NCI-H226 (cell line): Measurements from ENCODE around the gene TMEM247.
"Not testable (repeated sequence)": the region's sequence is repeated elsewhere in the genome, so short reads cannot be mapped to it uniquely, and the experiment has no call there.

Source experiments
- DNase-seq: peaks from one replicate; pipeline ENCODE4 v3.0.0-alpha.2; 2015

TMEM247 gene

DNA sequence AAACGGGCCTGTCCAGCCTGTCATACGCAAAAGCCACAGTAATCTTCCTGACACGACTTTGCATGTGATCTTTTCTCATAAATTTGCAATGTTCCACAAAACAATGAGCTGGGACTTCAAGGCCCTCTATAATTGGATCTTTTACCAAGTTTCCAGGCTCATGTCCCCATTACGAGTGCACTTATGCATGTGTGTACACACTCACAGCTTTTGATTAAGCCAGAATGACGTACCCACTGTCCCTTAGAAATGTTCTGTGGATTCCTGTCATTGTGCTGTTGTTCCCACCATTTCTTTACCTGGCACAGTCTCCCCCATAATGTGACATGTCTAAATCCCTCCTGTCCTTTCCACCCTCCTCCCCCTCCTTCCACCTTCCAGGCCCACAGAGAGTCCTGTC lies 19.7 kb upstream of the TMEM247 start:
- no peak for DNase-seq

GRCh38 chr2:46460241-46460921 lies 19.0 kb upstream of the TMEM247 start:
- DNase-seq = no peak

- no peak for DNase-seq
Measured at GRCh38 chr2:46461011-46461674, 18.2 kb upstream of the TMEM247 start.

GRCh38 chr2:46461709-46462171 lies 17.6 kb upstream of the TMEM247 start:
- DNase-seq = no peak

DNA sequence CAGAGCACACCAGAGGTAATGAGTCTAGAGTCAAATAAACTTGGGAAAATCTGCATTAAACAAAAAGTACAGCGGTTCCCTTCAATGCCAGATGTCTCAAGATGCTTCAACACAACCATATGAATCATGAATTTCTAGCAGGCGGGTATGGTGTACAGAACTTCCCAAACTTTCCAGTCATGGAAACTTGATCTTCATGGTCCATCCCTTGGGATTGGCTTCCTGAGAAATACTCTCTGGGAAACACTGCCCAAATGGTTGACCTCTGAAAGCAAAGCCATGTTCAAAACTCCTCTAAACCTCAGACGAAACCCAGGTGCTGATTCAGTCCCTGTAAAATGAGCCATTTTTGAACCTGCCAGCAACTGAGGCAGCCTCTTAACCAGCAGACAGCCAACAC lies 16.4 kb upstream of the TMEM247 start:
- no peak for DNase-seq

DNA sequence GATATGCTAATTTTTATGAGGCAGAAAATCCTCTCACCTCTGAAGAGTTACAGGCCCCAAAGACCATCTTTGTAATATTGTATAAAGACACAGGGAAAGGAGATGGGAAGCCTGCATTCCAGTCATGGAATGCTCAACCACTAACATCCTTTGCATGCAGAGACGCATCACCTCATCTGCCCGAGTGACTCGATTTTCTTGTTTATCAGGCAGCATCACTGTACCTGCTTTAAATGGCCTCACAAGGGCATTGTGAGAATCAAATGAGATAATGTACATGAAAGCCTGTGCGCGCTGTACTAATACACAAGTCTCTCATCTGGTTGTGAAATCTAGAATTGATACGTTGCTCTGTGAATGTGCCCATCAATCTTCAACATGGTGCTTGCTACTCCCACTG lies 10.2 kb upstream of the TMEM247 start:
- no peak for DNase-seq

GRCh38 chr2:46469700-46470099 lies 9.7 kb upstream of the TMEM247 start:
- no peak for DNase-seq

- DNase-seq = no peak
Measured at GRCh38 chr2:46470114-46470628, 9.2 kb upstream of the TMEM247 start.

- DNase-seq = no peak
Measured at GRCh38 chr2:46471019-46471583, 8.3 kb upstream of the TMEM247 start.

- no peak for DNase-seq
Measured at GRCh38 chr2:46471697-46472096, 7.7 kb upstream of the TMEM247 start.

DNA sequence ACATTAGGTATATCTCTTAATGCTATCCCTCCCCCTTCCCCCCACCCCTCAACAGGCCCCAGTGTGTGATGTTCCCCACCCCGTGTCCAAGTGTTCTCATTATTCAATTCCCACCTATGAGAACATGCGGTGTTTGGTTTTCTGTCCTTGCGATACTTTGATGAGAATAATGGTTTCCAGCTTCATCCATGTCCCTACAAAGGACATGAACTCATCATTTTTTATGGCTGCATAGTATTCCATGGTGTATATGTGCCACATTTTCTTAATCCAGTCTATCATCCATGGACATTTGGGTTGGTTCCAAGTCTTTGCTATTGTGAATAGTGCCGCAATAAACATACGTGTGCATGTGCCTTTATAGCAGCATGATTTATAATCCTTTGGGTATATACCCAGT lies 7.2 kb upstream of the TMEM247 start:
- not testable (repeated sequence) for DNase-seq

GRCh38 chr2:46477462-46477861 lies 1.9 kb upstream of the TMEM247 start:
- DNase-seq = not testable (repeated sequence)

DNA sequence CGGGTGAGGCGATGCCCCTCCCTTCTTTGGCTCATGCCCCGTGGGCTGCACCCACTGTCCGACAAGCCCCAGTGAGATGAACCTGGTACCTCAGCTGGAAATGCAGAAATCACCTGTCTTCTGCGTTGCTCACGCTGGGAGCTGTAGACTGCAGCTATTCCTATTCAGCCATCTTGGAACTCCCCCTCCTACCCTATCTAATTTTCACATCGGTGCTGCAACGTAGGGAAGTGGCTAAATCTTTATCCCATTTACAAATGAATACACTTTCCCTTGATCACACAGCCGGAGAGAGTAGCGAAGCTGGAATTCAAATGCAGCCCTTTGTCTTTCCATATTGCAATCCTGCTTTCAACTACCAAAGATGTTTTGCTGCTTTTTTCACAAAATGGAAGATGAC lies 1.4 kb upstream of the TMEM247 start:
- DNase-seq = no peak

DNA sequence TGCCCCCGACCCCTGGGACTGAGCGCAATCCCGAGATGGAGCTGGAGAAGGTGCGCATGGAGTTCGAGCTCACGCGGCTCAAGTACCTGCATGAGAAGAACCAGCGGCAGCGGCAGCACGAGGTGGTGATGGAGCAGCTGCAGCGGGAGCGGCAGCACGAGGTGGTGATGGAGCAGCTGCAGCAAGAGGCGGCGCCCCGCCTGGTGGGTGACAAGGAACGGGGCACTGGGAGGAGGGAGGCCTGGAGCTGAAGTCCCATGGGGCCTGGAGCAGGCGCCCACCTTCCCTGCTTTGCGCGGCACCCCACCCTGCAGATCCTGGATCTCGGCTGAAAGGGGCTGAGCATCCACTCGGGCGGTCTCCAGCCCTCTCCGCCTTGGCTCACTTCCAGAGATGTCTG lies 1.2 kb downstream of the TMEM247 start:
- DNase-seq = no peak

DNA sequence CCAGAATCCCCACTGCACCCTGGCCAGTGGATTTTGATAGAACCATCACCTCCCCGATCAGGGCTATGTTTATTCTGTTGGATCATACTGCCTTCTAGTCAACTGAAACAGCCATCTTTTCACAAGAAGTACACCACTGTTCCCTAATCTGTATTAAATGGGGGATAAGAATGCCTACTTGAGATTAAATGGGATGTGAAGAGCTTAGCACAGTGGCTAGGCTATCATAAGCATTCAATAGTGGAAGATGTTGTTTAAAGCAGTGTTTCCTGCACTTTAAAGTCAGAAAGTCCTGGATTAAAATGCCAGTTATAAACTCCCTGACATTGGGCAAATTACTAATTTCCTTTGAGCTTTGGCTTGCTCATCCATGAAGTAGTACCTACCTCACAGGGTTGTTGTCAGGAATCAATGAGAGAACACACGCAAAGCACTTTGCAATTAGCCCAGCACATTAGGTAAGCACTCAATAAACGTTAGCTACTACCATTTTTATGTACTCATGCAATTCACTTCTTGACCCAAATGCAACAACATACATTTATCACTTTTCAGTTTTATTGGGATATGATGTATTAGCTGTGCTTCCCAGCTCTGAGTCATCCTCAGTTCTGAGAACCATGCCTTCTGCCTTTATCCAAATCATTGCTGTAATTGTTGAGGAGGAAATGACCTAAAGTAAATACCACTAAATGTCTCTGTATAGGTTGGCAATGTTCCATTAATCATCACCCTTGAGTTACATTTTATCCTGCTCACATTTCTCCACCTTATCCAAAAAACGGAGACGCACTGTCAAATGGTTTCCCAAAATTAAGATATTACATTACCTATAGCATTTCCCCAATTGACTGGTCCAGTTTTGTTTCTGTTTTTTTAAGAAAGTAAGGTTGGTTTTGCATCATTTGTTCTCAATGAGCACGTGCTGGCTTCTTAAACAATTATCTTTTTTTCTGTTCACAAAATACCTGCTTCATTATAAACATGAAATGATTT lies 2.1 kb downstream of the TMEM247 start:
- DNase-seq = peak; percentile 74

- DNase-seq = no peak
Measured at GRCh38 chr2:46482490-46482889, 3.1 kb downstream of the TMEM247 start.

DNA sequence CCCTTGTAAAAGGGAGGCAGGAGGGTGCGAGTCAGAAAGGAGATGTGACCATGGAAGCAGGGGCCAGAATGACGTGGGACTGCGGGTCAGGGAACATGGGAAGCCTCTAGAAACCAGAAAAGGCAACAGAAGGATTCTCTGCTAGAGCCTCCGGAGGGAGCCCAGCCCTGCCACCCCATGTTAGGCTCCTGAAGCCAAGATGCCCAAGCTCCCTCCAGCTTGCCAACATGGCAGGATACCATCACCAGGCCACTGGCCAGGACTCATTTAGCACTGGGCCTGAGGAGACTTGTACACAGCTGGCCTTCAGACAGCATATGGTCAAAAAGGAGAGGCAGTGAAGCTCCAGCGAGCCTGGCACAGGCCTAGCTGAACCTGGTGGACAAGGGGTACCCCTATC lies 5.6 kb downstream of the TMEM247 start:
- no peak for DNase-seq

GRCh38 chr2:46486436-46486835 lies 7.1 kb downstream of the TMEM247 start:
- no peak for DNase-seq

DNA sequence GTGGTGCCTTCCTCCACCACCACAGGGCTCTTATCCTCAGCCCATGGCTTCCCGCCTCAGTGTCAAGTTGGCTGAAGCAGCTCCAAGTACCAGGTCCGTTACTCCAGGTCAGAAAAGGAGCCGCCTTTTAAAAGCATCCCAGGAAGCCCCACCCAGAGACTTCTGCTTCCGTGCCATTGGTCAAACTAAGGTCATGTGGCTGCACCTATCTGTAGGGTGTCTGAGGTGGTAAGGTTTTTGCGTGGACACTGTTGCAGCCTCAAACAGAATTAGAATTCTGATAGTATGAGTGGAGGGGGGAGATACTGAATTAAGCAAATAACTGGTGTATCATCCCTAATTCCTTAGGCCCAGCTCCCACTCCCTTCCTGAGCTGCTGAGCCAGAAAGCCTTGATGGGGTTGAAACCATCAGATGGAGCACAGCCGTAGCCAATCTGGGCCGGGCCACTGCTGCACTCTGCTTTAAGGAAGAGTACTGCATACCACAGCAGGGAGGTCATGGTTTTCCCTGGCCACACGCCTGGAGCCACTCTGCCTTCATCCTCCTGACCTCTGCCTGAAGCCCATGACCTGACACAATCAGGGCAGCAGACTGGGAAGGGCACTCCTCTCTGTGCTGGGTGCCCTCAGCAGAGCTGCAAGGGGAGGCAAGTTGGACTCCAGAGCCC lies 8.4 kb downstream of the TMEM247 start:
- DNase-seq = peak; percentile 79

- no peak for DNase-seq
Measured at GRCh38 chr2:46488389-46488788, 9.0 kb downstream of the TMEM247 start.

GRCh38 chr2:46489423-46490174 lies 10.2 kb downstream of the TMEM247 start:
- DNase-seq = no peak
